B cell (primary cell): Measurements from ENCODE around the gene CENPP. TPM values are rescaled to one million over a fixed set of nuclear protein-coding genes. Genes with fewer than 3 reads are reported as not detected.

ENCODE experiments used
- ATAC-seq: fragments of 200-7000 bp; cut with Tn5 transposase; one replicate; pipeline ENCODE4 v1.10.0; 2021; ENCODE audit warnings: low read depth, mild to moderate bottlenecking, moderate number of reproducible peaks, moderate library complexity
- CTCF ChIA-PET: fragments of 350-600 bp; sonication (Branson Sonifier 250); formaldehyde crosslinking; loops from one replicate; lab custom pipeline; 2021; ENCODE audit warnings: antibody characterized with exemption, inconsistent platforms; lab: Charles Lee
- POLR2A ChIA-PET: fragments of 350-600 bp; sonication (Branson Sonifier 250); formaldehyde crosslinking; loops from one replicate; lab custom pipeline; 2021; ENCODE audit warnings: antibody characterized with exemption; lab: Charles Lee
- DNase-seq: peaks from one replicate; pipeline ENCODE4 v3.0.0; 2013
- H2AFZ ChIP-seq: 2 replicates; pipeline ENCODE4 v1.6.1; 2012; ENCODE audit warnings: mild to moderate bottlenecking, low read depth, low read length; ENCODE audit not compliant: insufficient read depth, poor library complexity, severe bottlenecking
- H3K27ac ChIP-seq, 2 donors: 1 replicate in 1 of 2; 2 replicates in 1 of 2; pipeline ENCODE4 v1.5.1; 2012 to 2013; ENCODE audit warnings: low read length in 2 of 2, mild to moderate bottlenecking in 2 of 2, moderate library complexity in 1 of 2
- H3K27me3 ChIP-seq, 4 experiments: fragments of 200-600 bp in 1 of 4; sonication (generic) in 1 of 4; replicated peaks in 1 of 4; 1 replicate in 2 of 4; 2 replicates in 2 of 4; pipeline versions ENCODE4 v1.6.1 to v1.7.0; 2013 to 2016; ENCODE audit warnings: low read length in 3 of 4, mild to moderate bottlenecking in 2 of 4, mixed read lengths in 1 of 4, moderate library complexity in 1 of 4; ENCODE audit not compliant: insufficient read depth in 4 of 4, control insufficient read depth in 3 of 4; ENCODE audit errors: control extremely low read depth in 1 of 4
- H3K36me3 ChIP-seq, 2 experiments: replicated peaks in 1 of 2; 1 replicate in 1 of 2; 2 replicates in 1 of 2; pipeline versions ENCODE4 v1.6.1 to v1.7.1; 2013; ENCODE audit warnings: low read length in 1 of 2; ENCODE audit not compliant: insufficient read depth in 2 of 2, control insufficient read depth in 1 of 2; ENCODE audit errors: control extremely low read depth in 1 of 2, extremely low read depth in 1 of 2
- H3K4me1 ChIP-seq, 2 donors: fragments of 200-600 bp in 1 of 2; sonication (generic) in 1 of 2; 1 replicate in 1 of 2; 2 replicates in 1 of 2; pipeline versions ENCODE4 v1.5.1 to v1.6.1; 2013 to 2017; ENCODE audit warnings: low read length in 2 of 2; ENCODE audit not compliant: control insufficient read depth in 2 of 2, insufficient read depth in 2 of 2
- H3K4me2 ChIP-seq: replicated peaks from 2 replicates; pipeline ENCODE3; 2012; ENCODE audit warnings: mild to moderate bottlenecking, low read depth, low read length; ENCODE audit not compliant: poor library complexity, severe bottlenecking
- H3K4me3 ChIP-seq, 5 experiments: fragments of 200-600 bp in 1 of 5; sonication (generic) in 1 of 5; 1 replicate in 3 of 5; 2 replicates in 2 of 5; pipeline versions ENCODE4 v1.5.1 to v1.7.0; 2011 to 2016; ENCODE audit warnings: low read length in 4 of 5, mild to moderate bottlenecking in 4 of 5, low read depth in 2 of 5, control low read depth in 1 of 5, moderate library complexity in 1 of 5; ENCODE audit not compliant: insufficient read depth in 1 of 5; ENCODE audit errors: control extremely low read depth in 1 of 5, extremely low read depth in 1 of 5
- H3K79me2 ChIP-seq: fragments of 200-600 bp; sonication (generic); one replicate; pipeline ENCODE4 v1.6.0; 2016; ENCODE audit warnings: low read length; ENCODE audit not compliant: control insufficient read depth, insufficient read depth
- H3K9ac ChIP-seq: fragments of 200-600 bp; sonication (generic); 2 replicates; pipeline ENCODE4 v1.6.1; 2017; ENCODE audit warnings: mild to moderate bottlenecking, low read length, moderate library complexity
- H3K9me3 ChIP-seq, 3 donors: one replicate each; pipeline versions ENCODE4 v1.6.1 to v1.7.1; 2013; ENCODE audit warnings: low read length in 2 of 3; ENCODE audit not compliant: control insufficient read depth in 2 of 3, insufficient read depth in 1 of 3; ENCODE audit errors: control extremely low read depth in 1 of 3
- H4K20me1 ChIP-seq: 2 replicates; pipeline ENCODE4 v1.6.0; 2012; ENCODE audit warnings: mild to moderate bottlenecking, low read length; ENCODE audit not compliant: insufficient read depth, control insufficient read depth, poor library complexity, severe bottlenecking
- H3K27ac Mint-ChIP-seq: one replicate; pipeline ENCODE4 v1.8.0; 2021; ENCODE audit warnings: mixed read lengths
- H3K27me3 Mint-ChIP-seq: one replicate; pipeline ENCODE4 v1.8.0; 2021; ENCODE audit warnings: mixed read lengths
- H3K4me1 Mint-ChIP-seq: one replicate; pipeline ENCODE4 v1.8.0; 2021; ENCODE audit warnings: mixed read lengths
- H3K4me3 Mint-ChIP-seq: one replicate; pipeline ENCODE4 v1.8.0; 2021; ENCODE audit warnings: mixed read lengths
- H3K9me3 Mint-ChIP-seq: one replicate; pipeline ENCODE4 v1.8.0; 2022; ENCODE audit warnings: mixed read lengths; ENCODE audit not compliant: insufficient read depth
- CTCF ChIP-seq: fragments of 200-600 bp; IDR thresholded peaks from one replicate; pipeline ENCODE4 v1.8.0; 2022; ENCODE audit warnings: antibody characterized with exemption, mild to moderate bottlenecking
- EZH2 ChIP-seq: IDR thresholded peaks from 2 replicates; pipeline ENCODE4 v1.6.1; 2012; ENCODE audit warnings: borderline replicate concordance, low read depth, mild to moderate bottlenecking, moderate library complexity, low read length; ENCODE audit not compliant: insufficient read depth, poor library complexity, severe bottlenecking
- WGBS: methylation state at CpG from one replicate; pipeline ENCODE4 v1.1.5; 2013; ENCODE audit warnings: missing lambda C conversion rate; ENCODE audit not compliant: insufficient coverage; 5-methylcytosine and 5-hydroxymethylcytosine counted together
- intact Hi-C: fragments of 100-400 bp; cut with micrococcal nuclease; formaldehyde crosslinking; loops from one replicate; pipeline ENCODE4 v1.10.0; 2022
- polyA plus RNA-seq: library from polyadenylated mRNA; depleted of rRNA; stranded (reverse); fragments of >200 nt; gene quantifications from 2 replicates; pipeline ENCODE4 v1.2.3, GENCODE V29; 2012
- total RNA-seq, 2 donors: library from RNA; stranded (reverse); fragments of 120-200 nt in 1 of 2; gene quantifications; 1 replicate in 1 of 2; 2 replicates in 1 of 2; pipeline versions ENCODE4 v1.2.3 to v1.2.4, GENCODE V29; 2013 to 2022

CENPP gene
- total and polyA plus RNA-seq, 2 donors (not counting 1 experiment from before 2014, with no cell fraction given) = 1.4 to 6.2 TPM

GRCh38 chr9:92324431-92324830, 1.3 kb upstream of the CENPP start:
- H3K27ac ChIP-seq = peak overlapping the region in 1 of 2 donors; percentile 97
- peak overlapping the region; percentile 97 for H3K9ac ChIP-seq
- peak overlapping the region; percentile 95 for H3K4me2 ChIP-seq
- H3K9me3 ChIP-seq = no peaks in the 10 kb centered on the region
- DNase-seq (no peak), ATAC-seq (no peak)
- peak overlapping the region; percentile 97 for H3K27ac Mint-ChIP-seq
- no peaks in the 10 kb centered on the region for H3K9me3 Mint-ChIP-seq
- H3K4me3 ChIP-seq = peak overlapping the region; percentile 79 to 98 (median 90)
- peak overlapping the region; percentile 97 for H3K4me3 Mint-ChIP-seq
- intact Hi-C loops = loop anchor here (2.0 to 10.0 kb wide), 2 partner anchors 82 to 440 kb away; partner anchors contain the start of gene BICD2
- peak overlapping the region; percentile 97 for H2AFZ ChIP-seq
- H3K4me1 ChIP-seq = peaks cover 15 to 20% of the 10 kb centered on the region in 2 donors
- peaks cover 33% of the 10 kb centered on the region for H3K4me1 Mint-ChIP-seq
- no peaks in the 10 kb centered on the region for H3K27me3 ChIP-seq
- H4K20me1 ChIP-seq = no peaks in the 10 kb centered on the region
- peaks cover 0 to 37% of the 10 kb centered on the region in 2 experiments for H3K36me3 ChIP-seq
- TF ChIP-seq EZH2 (no peak), CTCF (no peak)
- POLR2A ChIA-PET = interaction anchor here (1.2 kb wide), 1 partner anchor 26 kb away, joined by 3 read pairs; no protein-coding TSS in a partner anchor
- WGBS = 0% methylated on average over 1 of the region's 2 CpGs
- no peaks in the 10 kb centered on the region for H3K27me3 Mint-ChIP-seq
- H3K79me2 ChIP-seq = peaks cover 41% of the 10 kb centered on the region
- CTCF ChIA-PET = no interaction called here

- peak overlapping the region; percentile 79 to 98 (median 90) for H3K4me3 ChIP-seq
- H3K27ac ChIP-seq = peak overlapping the region; percentile 96 to 97
- H2AFZ ChIP-seq = peak overlapping the region; percentile 97
- peaks cover 33% of the 10 kb centered on the region for H3K4me1 Mint-ChIP-seq
- peak overlapping the region; percentile 97 for H3K27ac Mint-ChIP-seq
- ChIA-PET POLR2A (interaction anchor here (1.2 to 1.8 kb wide), 4 partner anchors 25 to 345 kb away, joined by 3 to 8 read pairs (median 3); partner anchors contain the start of gene IPPK), CTCF (interaction anchor here (0.6 to 2.1 kb wide), 2 partner anchors 345 to 490 kb away, joined by 4 to 5 read pairs; partner anchors contain the start of gene IPPK)
- peak overlapping the region; percentile 97 for H3K9ac ChIP-seq
- DNase-seq (no peak), ATAC-seq (no peak)
- H4K20me1 ChIP-seq = no peaks in the 10 kb centered on the region
- H3K9me3 ChIP-seq = no peaks in the 10 kb centered on the region
- H3K4me2 ChIP-seq = peak overlapping the region; percentile 95
- under 1% methylated on average over 11 of the region's 12 CpGs for WGBS
- H3K4me1 ChIP-seq = peaks cover 15 to 20% of the 10 kb centered on the region in 2 donors
- peak overlapping the region; percentile 97 for H3K4me3 Mint-ChIP-seq
- intact Hi-C loops = loop anchor here (1.0 to 10.0 kb wide), 3 partner anchors 32 to 440 kb away; partner anchors contain the start of genes BICD2 and IARS1
- peaks cover 43% of the 10 kb centered on the region for H3K79me2 ChIP-seq
- H3K9me3 Mint-ChIP-seq = no peaks in the 10 kb centered on the region
- TF ChIP-seq CTCF = no peak
- no peak for TF ChIP-seq EZH2
- H3K27me3 ChIP-seq = no peaks in the 10 kb centered on the region
- H3K36me3 ChIP-seq = peaks cover 0 to 32% of the 10 kb centered on the region in 2 experiments
- H3K27me3 Mint-ChIP-seq = no peaks in the 10 kb centered on the region
Measured at GRCh38 chr9:92324889-92325268, 874 bp upstream of the CENPP start.
